Activated naive CD4-positive, alpha-beta T cell treated with anti-CD3 and anti-CD28 coated beads, Interleukin-2, amount 50 U/mL, for 24 hours (primary cell): ENCODE measurements around the gene LONRF2.

ENCODE experiments used
- H3K27ac Mint-ChIP-seq: one replicate; pipeline ENCODE4 v1.8.0; 2021; ENCODE audit warnings: mild to moderate bottlenecking, mixed read lengths
- H3K27me3 Mint-ChIP-seq: one replicate; pipeline ENCODE4 v1.8.0; 2021; ENCODE audit warnings: mixed read lengths
- H3K36me3 Mint-ChIP-seq: one replicate; pipeline ENCODE4 v1.8.0; 2021; ENCODE audit warnings: mixed read lengths
- H3K4me1 Mint-ChIP-seq: one replicate; pipeline ENCODE4 v1.8.0; 2021; ENCODE audit warnings: mixed read lengths
- H3K4me3 Mint-ChIP-seq: one replicate; pipeline ENCODE4 v1.8.0; 2021; ENCODE audit warnings: mild to moderate bottlenecking, mixed read lengths
- H3K9me3 Mint-ChIP-seq: one replicate; pipeline ENCODE4 v1.8.0; 2021; ENCODE audit warnings: mixed read lengths

The LONRF2 gene

GRCh38 chr2:100317634-100318033 is 4.7 kb downstream of the LONRF2 start:
- H3K27ac Mint-ChIP-seq, result no peak overlapping the region
- H3K36me3 Mint-ChIP-seq, result peaks cover 6% of the 10 kb centered on the region
- H3K9me3 Mint-ChIP-seq, result peaks cover 18% of the 10 kb centered on the region
- H3K4me3 Mint-ChIP-seq, result no peak overlapping the region
- H3K27me3 Mint-ChIP-seq, result peaks cover 36% of the 10 kb centered on the region
- H3K4me1 Mint-ChIP-seq, result peaks cover 3% of the 10 kb centered on the region

GRCh38 chr2:100309973-100310719 is 12.2 kb downstream of the LONRF2 start:
- Mint-ChIP-seq H3K4me3 (no peak overlapping the region), H3K36me3 (no peaks in the 10 kb centered on the region), H3K4me1 (no peaks in the 10 kb centered on the region), H3K9me3 (no peaks in the 10 kb centered on the region), H3K27me3 (peaks cover 3% of the 10 kb centered on the region), H3K27ac (no peak overlapping the region)

- Mint-ChIP-seq H3K4me3 (no peak overlapping the region), H3K9me3 (no peaks in the 10 kb centered on the region), H3K36me3 (no peaks in the 10 kb centered on the region), H3K4me1 (no peaks in the 10 kb centered on the region), H3K27ac (no peak overlapping the region), H3K27me3 (peaks cover 4% of the 10 kb centered on the region)
Observed at GRCh38 chr2:100309311-100309710, 13.0 kb downstream of the LONRF2 start.

- Mint-ChIP-seq H3K27ac (no peak overlapping the region), H3K9me3 (no peaks in the 10 kb centered on the region), H3K36me3 (no peaks in the 10 kb centered on the region), H3K4me1 (no peaks in the 10 kb centered on the region), H3K27me3 (peaks cover 13% of the 10 kb centered on the region), H3K4me3 (no peak overlapping the region)
Observed at GRCh38 chr2:100303744-100304143, 18.6 kb downstream of the LONRF2 start.

- Mint-ChIP-seq H3K27me3 (peaks cover 15% of the 10 kb centered on the region), H3K27ac (no peak overlapping the region), H3K4me3 (no peak overlapping the region), H3K4me1 (no peaks in the 10 kb centered on the region), H3K9me3 (no peaks in the 10 kb centered on the region), H3K36me3 (no peaks in the 10 kb centered on the region)
Observed at GRCh38 chr2:100302585-100302892, 19.8 kb downstream of the LONRF2 start.

- Mint-ChIP-seq H3K9me3 (no peaks in the 10 kb centered on the region), H3K27ac (no peak overlapping the region), H3K4me1 (no peaks in the 10 kb centered on the region), H3K4me3 (no peak overlapping the region), H3K36me3 (no peaks in the 10 kb centered on the region), H3K27me3 (peaks cover 15% of the 10 kb centered on the region)
Observed at GRCh38 chr2:100301881-100302584, 20.3 kb downstream of the LONRF2 start.

GRCh38 chr2:100299548-100299947 is 22.8 kb downstream of the LONRF2 start:
- H3K9me3 Mint-ChIP-seq, result no peaks in the 10 kb centered on the region
- peaks cover 15% of the 10 kb centered on the region for H3K27me3 Mint-ChIP-seq
- H3K4me1 Mint-ChIP-seq, result no peaks in the 10 kb centered on the region
- H3K36me3 Mint-ChIP-seq, result no peaks in the 10 kb centered on the region
- no peak overlapping the region for H3K27ac Mint-ChIP-seq
- no peak overlapping the region for H3K4me3 Mint-ChIP-seq

- H3K4me1 Mint-ChIP-seq, result no peaks in the 10 kb centered on the region
- no peak overlapping the region for H3K4me3 Mint-ChIP-seq
- H3K36me3 Mint-ChIP-seq, result no peaks in the 10 kb centered on the region
- no peak overlapping the region for H3K27ac Mint-ChIP-seq
- no peaks in the 10 kb centered on the region for H3K9me3 Mint-ChIP-seq
- H3K27me3 Mint-ChIP-seq, result peaks cover 13% of the 10 kb centered on the region
Observed at GRCh38 chr2:100297511-100297910, 24.8 kb downstream of the LONRF2 start.

GRCh38 chr2:100294162-100294497 is 28.2 kb downstream of the LONRF2 start:
- Mint-ChIP-seq H3K36me3 (no peaks in the 10 kb centered on the region), H3K27ac (no peak overlapping the region), H3K4me1 (no peaks in the 10 kb centered on the region), H3K27me3 (peaks cover 4% of the 10 kb centered on the region), H3K9me3 (no peaks in the 10 kb centered on the region), H3K4me3 (no peak overlapping the region)

- Mint-ChIP-seq H3K36me3 (no peaks in the 10 kb centered on the region), H3K27ac (no peak overlapping the region), H3K4me1 (no peaks in the 10 kb centered on the region), H3K9me3 (no peaks in the 10 kb centered on the region), H3K4me3 (no peak overlapping the region), H3K27me3 (peaks cover 2% of the 10 kb centered on the region)
Observed at GRCh38 chr2:100293341-100294161, 28.8 kb downstream of the LONRF2 start.

- no peaks in the 10 kb centered on the region for H3K9me3 Mint-ChIP-seq
- no peaks in the 10 kb centered on the region for H3K36me3 Mint-ChIP-seq
- H3K27me3 Mint-ChIP-seq, result no peaks in the 10 kb centered on the region
- H3K27ac Mint-ChIP-seq, result no peak overlapping the region
- H3K4me1 Mint-ChIP-seq, result no peaks in the 10 kb centered on the region
- H3K4me3 Mint-ChIP-seq, result no peak overlapping the region
Observed at GRCh38 chr2:100292022-100292580, 30.2 kb downstream of the LONRF2 start.

GRCh38 chr2:100291152-100291970 is 30.9 kb downstream of the LONRF2 start:
- H3K4me1 Mint-ChIP-seq, result no peaks in the 10 kb centered on the region
- no peak overlapping the region for H3K27ac Mint-ChIP-seq
- H3K36me3 Mint-ChIP-seq, result no peaks in the 10 kb centered on the region
- H3K27me3 Mint-ChIP-seq, result peaks cover 2% of the 10 kb centered on the region
- no peaks in the 10 kb centered on the region for H3K9me3 Mint-ChIP-seq
- H3K4me3 Mint-ChIP-seq, result no peak overlapping the region

GRCh38 chr2:100290718-100291151 is 31.6 kb downstream of the LONRF2 start:
- Mint-ChIP-seq H3K27ac (no peak overlapping the region), H3K9me3 (no peaks in the 10 kb centered on the region), H3K4me3 (no peak overlapping the region), H3K27me3 (peaks cover 2% of the 10 kb centered on the region), H3K4me1 (no peaks in the 10 kb centered on the region), H3K36me3 (no peaks in the 10 kb centered on the region)

GRCh38 chr2:100289020-100289419 is 33.3 kb downstream of the LONRF2 start:
- Mint-ChIP-seq H3K36me3 (no peaks in the 10 kb centered on the region), H3K27me3 (peaks cover 6% of the 10 kb centered on the region), H3K9me3 (no peaks in the 10 kb centered on the region), H3K4me1 (no peaks in the 10 kb centered on the region), H3K4me3 (no peak overlapping the region), H3K27ac (no peak overlapping the region)

- H3K27ac Mint-ChIP-seq, result no peak overlapping the region
- no peaks in the 10 kb centered on the region for H3K36me3 Mint-ChIP-seq
- no peaks in the 10 kb centered on the region for H3K4me1 Mint-ChIP-seq
- H3K27me3 Mint-ChIP-seq, result peaks cover 6% of the 10 kb centered on the region
- no peak overlapping the region for H3K4me3 Mint-ChIP-seq
- no peaks in the 10 kb centered on the region for H3K9me3 Mint-ChIP-seq
Observed at GRCh38 chr2:100286318-100286717, 36.0 kb downstream of the LONRF2 start.
